OCI-LY1 (cell line): Measurements from ENCODE around the gene DGKD.

Source experiments
- H2AFZ ChIP-seq: fragments of 200-600 bp; sonication (generic), shearing (Covaris generic); 2 replicates; pipeline ENCODE4 v1.6.0; 2014; ENCODE audit warnings: antibody characterized with exemption, mild to moderate bottlenecking, low read length
- H3F3A ChIP-seq: fragments of 200-600 bp; sonication (generic), shearing (Covaris generic); 2 replicates; pipeline ENCODE4 v1.6.0; 2014; ENCODE audit warnings: mild to moderate bottlenecking, antibody characterized with exemption, low read length, moderate library complexity; ENCODE audit not compliant: insufficient read depth
- H3K27ac ChIP-seq: fragments of 200-600 bp; sonication (generic); 2 replicates; pipeline ENCODE4 v1.5.1; 2014; ENCODE audit warnings: low read length, mixed run types, mild to moderate bottlenecking, low read depth; ENCODE audit not compliant: poor library complexity, severe bottlenecking
- H3K27me3 ChIP-seq: fragments of 200-600 bp; sonication (generic); 2 replicates; pipeline ENCODE4 v1.6.0; 2014; ENCODE audit warnings: antibody characterized with exemption, mild to moderate bottlenecking, low read length, moderate library complexity; ENCODE audit not compliant: insufficient read depth
- H3K36me3 ChIP-seq: fragments of 200-600 bp; sonication (generic); 2 replicates; pipeline ENCODE4 v1.6.1; 2014; ENCODE audit warnings: mild to moderate bottlenecking, antibody characterized with exemption, low read length, moderate library complexity, mixed read lengths; ENCODE audit not compliant: insufficient read depth
- H3K4me1 ChIP-seq: fragments of 200-600 bp; sonication (generic); 2 replicates; pipeline ENCODE4 v1.5.1; 2014; ENCODE audit warnings: mild to moderate bottlenecking, low read length, moderate library complexity; ENCODE audit not compliant: insufficient read depth, severe bottlenecking
- H3K4me2 ChIP-seq: fragments of 200-600 bp; sonication (generic), shearing (Covaris generic); 2 replicates; pipeline ENCODE4 v1.6.1; 2014; ENCODE audit warnings: low read length
- H3K4me3 ChIP-seq: fragments of 200-600 bp; sonication (generic); 2 replicates; pipeline ENCODE4 v1.5.1; 2014; ENCODE audit warnings: low read length, low read depth, mild to moderate bottlenecking, mixed read lengths; ENCODE audit not compliant: poor library complexity, severe bottlenecking
- H3K79me2 ChIP-seq: fragments of 200-600 bp; shearing (Covaris generic); 2 replicates; pipeline ENCODE4 v1.6.1; 2016; ENCODE audit warnings: mixed run types, low read length, mixed read lengths; ENCODE audit not compliant: insufficient read depth
- H3K9ac ChIP-seq: fragments of 200-600 bp; sonication (generic), shearing (Covaris generic); 2 replicates; pipeline ENCODE4 v1.6.1; 2014; ENCODE audit warnings: mild to moderate bottlenecking, low read length, mixed read lengths
- H3K9me2 ChIP-seq: fragments of 200-600 bp; sonication (generic), shearing (Covaris generic); 2 replicates; pipeline ENCODE4 v1.6.1; 2014; ENCODE audit warnings: low read depth, mild to moderate bottlenecking, low read length, mixed read lengths
- H3K9me3 ChIP-seq: fragments of 200-600 bp; shearing (Covaris generic); 2 replicates; pipeline ENCODE4 v1.6.1; 2014; ENCODE audit warnings: low read length, mixed read lengths
- H4K20me1 ChIP-seq: fragments of 200-600 bp; sonication (generic), shearing (Covaris generic); 2 replicates; pipeline ENCODE4 v1.6.0; 2016; ENCODE audit warnings: mild to moderate bottlenecking, low read length; ENCODE audit not compliant: insufficient read depth
- EZH2 ChIP-seq: fragments of 200-600 bp; sonication (generic), shearing (Covaris generic); IDR thresholded peaks from 2 replicates; pipeline ENCODE4 v1.8.0; 2017; ENCODE audit warnings: borderline replicate concordance, mixed run types, mild to moderate bottlenecking, antibody characterized with exemption, low read length, moderate library complexity, mixed read lengths
- TF ChIP-seq, protein P1 (sequence below): fragments of 200-600 bp; sonication (generic), shearing (Covaris generic); IDR thresholded peaks from 2 replicates; pipeline ENCODE4 v1.5.1; 2017; ENCODE audit warnings: mild to moderate bottlenecking, antibody characterized with exemption, low read length, moderate library complexity, mixed read lengths

Gene DGKD

GRCh38 chr2:233446606-233447305 is 92.5 kb downstream of the DGKD start:
- H4K20me1 ChIP-seq = no peaks in the 10 kb centered on the region
- no peak overlapping the region for H3K27ac ChIP-seq
- no peaks in the 10 kb centered on the region for H3F3A ChIP-seq
- no peaks in the 10 kb centered on the region for H3K27me3 ChIP-seq
- H2AFZ ChIP-seq = no peak overlapping the region
- H3K4me2 ChIP-seq = no peak overlapping the region
- no peak for TF ChIP-seq EZH2
- TF ChIP-seq, protein P1, sequence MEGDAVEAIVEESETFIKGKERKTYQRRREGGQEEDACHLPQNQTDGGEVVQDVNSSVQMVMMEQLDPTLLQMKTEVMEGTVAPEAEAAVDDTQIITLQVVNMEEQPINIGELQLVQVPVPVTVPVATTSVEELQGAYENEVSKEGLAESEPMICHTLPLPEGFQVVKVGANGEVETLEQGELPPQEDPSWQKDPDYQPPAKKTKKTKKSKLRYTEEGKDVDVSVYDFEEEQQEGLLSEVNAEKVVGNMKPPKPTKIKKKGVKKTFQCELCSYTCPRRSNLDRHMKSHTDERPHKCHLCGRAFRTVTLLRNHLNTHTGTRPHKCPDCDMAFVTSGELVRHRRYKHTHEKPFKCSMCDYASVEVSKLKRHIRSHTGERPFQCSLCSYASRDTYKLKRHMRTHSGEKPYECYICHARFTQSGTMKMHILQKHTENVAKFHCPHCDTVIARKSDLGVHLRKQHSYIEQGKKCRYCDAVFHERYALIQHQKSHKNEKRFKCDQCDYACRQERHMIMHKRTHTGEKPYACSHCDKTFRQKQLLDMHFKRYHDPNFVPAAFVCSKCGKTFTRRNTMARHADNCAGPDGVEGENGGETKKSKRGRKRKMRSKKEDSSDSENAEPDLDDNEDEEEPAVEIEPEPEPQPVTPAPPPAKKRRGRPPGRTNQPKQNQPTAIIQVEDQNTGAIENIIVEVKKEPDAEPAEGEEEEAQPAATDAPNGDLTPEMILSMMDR = no peak
- H3K36me3 ChIP-seq = peaks cover 9% of the 10 kb centered on the region; the same call in 1 of the 2 replicates
- H3K9me2 ChIP-seq = no peaks in the 10 kb centered on the region
- H3K9ac ChIP-seq = no peak overlapping the region
- no peaks in the 10 kb centered on the region for H3K9me3 ChIP-seq
- no peaks in the 10 kb centered on the region for H3K79me2 ChIP-seq
- H3K4me3 ChIP-seq = no peak overlapping the region
- H3K4me1 ChIP-seq = peaks cover 4% of the 10 kb centered on the region

DNA sequence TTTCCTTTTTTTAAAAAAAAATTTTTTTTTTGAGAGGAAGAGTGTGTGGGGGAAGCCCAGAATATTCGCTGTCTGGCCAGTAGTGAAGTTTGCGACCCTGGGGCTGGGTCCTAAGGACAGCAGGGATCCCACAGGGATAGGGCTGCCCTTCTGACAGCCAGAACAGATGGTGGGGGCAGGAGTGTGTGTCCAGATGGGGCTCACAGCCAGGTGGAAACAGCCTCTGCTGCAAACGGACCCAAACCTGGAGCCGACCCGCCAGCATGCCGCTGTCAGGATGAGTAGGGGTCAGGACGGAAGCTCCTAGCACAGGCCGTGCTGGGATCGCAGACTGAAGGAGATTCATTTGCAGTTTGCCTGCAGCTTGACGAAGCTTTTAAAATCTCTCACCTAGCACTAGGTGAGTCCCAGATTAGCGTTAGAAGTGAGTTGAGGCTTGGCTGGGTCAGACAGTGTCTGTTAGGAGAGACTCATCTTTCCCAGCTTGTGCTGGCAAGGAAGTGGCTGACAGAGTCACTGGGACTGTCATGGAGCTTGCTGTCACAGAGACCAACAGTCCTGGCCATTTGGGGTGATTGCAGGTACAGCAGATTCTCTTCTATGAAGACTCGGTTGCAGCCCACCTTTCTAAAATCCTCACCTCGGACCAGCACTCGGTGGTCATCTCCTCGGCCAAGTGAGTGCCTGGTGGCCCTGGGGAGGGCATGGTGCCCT is 93.4 kb downstream of the DGKD start:
- Histone ChIP-seq H2AFZ (no peak overlapping the region), H3K9ac (no peak overlapping the region), H3K9me3 (no peaks in the 10 kb centered on the region), H3K4me1 (peaks cover 4% of the 10 kb centered on the region), H3K27me3 (no peaks in the 10 kb centered on the region), H3K4me3 (no peak overlapping the region), H3K79me2 (no peaks in the 10 kb centered on the region), H3K27ac (no peak overlapping the region), H3K36me3 (peaks cover 9% of the 10 kb centered on the region; the same call in 1 of the 2 replicates), H3F3A (no peaks in the 10 kb centered on the region), H4K20me1 (no peaks in the 10 kb centered on the region), H3K4me2 (no peak overlapping the region), H3K9me2 (no peaks in the 10 kb centered on the region)
- no peak for TF ChIP-seq EZH2
- TF ChIP-seq, protein P1 = no peak

GRCh38 chr2:233448220-233448559 is 93.9 kb downstream of the DGKD start:
- no peaks in the 10 kb centered on the region for H4K20me1 ChIP-seq
- H3K36me3 ChIP-seq = peaks cover 9% of the 10 kb centered on the region; the same call in 1 of the 2 replicates
- TF ChIP-seq, protein P1 = peak; percentile 51
- TF ChIP-seq EZH2 = no peak
- H3K9ac ChIP-seq = no peak overlapping the region
- no peak overlapping the region for H3K4me2 ChIP-seq
- H3K27ac ChIP-seq = no peak overlapping the region
- H3K9me2 ChIP-seq = no peaks in the 10 kb centered on the region
- H3K79me2 ChIP-seq = no peaks in the 10 kb centered on the region
- no peak overlapping the region for H3K4me3 ChIP-seq
- no peak overlapping the region for H2AFZ ChIP-seq
- H3K27me3 ChIP-seq = no peaks in the 10 kb centered on the region
- H3F3A ChIP-seq = no peaks in the 10 kb centered on the region
- no peaks in the 10 kb centered on the region for H3K9me3 ChIP-seq
- H3K4me1 ChIP-seq = peaks cover 4% of the 10 kb centered on the region
